Ishikawa (cell line): ENCODE measurements around the gene HMCN1.

Experiments used
- CEBPB ChIP-seq: IDR thresholded peaks from 2 replicates; pipeline ENCODE4 v1.6.1; 2012
- CREB1 ChIP-seq: IDR thresholded peaks from 2 replicates; pipeline ENCODE4 v1.6.1; 2012; ENCODE audit warnings: low read depth
- EGR1 ChIP-seq: IDR thresholded peaks from 2 replicates; pipeline ENCODE4 v1.6.1; 2012
- EP300 ChIP-seq: IDR thresholded peaks from 2 replicates; pipeline ENCODE4 v1.6.1; 2012; ENCODE audit warnings: borderline replicate concordance
- FOXM1 ChIP-seq: IDR thresholded peaks from 2 replicates; pipeline ENCODE4 v1.6.1; 2012; ENCODE audit warnings: low read depth, borderline replicate concordance
- MAX ChIP-seq: IDR thresholded peaks from 2 replicates; pipeline ENCODE4 v1.6.1; 2012
- NFIC ChIP-seq: IDR thresholded peaks from 2 replicates; pipeline ENCODE4 v1.6.1; 2012
- RAD21 ChIP-seq: IDR thresholded peaks from 2 replicates; pipeline ENCODE4 v1.6.1; 2012; ENCODE audit warnings: low read depth
- REST ChIP-seq: IDR thresholded peaks from 2 replicates; pipeline ENCODE4 v1.6.1; 2012; ENCODE audit warnings: low read depth, mild to moderate bottlenecking
- TAF1 ChIP-seq: IDR thresholded peaks from 2 replicates; pipeline ENCODE4 v1.6.1; 2012; ENCODE audit warnings: low read depth, mild to moderate bottlenecking
- TCF12 ChIP-seq: IDR thresholded peaks from 2 replicates; pipeline ENCODE4 v1.6.1; 2012; ENCODE audit warnings: low read depth
- TEAD4 ChIP-seq: IDR thresholded peaks from 2 replicates; pipeline ENCODE4 v1.6.1; 2012
- USF1 ChIP-seq: IDR thresholded peaks from 2 replicates; pipeline ENCODE4 v1.6.1; 2012
- YY1 ChIP-seq: IDR thresholded peaks from 2 replicates; pipeline ENCODE4 v1.6.1; 2012; ENCODE audit warnings: low read depth
- ZBTB7A ChIP-seq: IDR thresholded peaks from 2 replicates; pipeline ENCODE4 v1.6.1; 2012; ENCODE audit warnings: low read depth

The HMCN1 gene

GRCh38 chr1:185838111-185838510, 103.9 kb downstream of the HMCN1 start:
- TF ChIP-seq EGR1 (no peak), TCF12 (no peak), USF1 (no peak), EP300 (no peak), CEBPB (no peak), TAF1 (no peak), RAD21 (no peak), YY1 (no peak), TEAD4 (no peak), REST (no peak), CREB1 (no peak), MAX (no peak), ZBTB7A (no peak), NFIC (no peak), FOXM1 (no peak)

- no peak for TF ChIP-seq EP300
- TF ChIP-seq TCF12: no peak
- TF ChIP-seq NFIC: no peak
- no peak for TF ChIP-seq FOXM1
- no peak for TF ChIP-seq EGR1
- no peak for TF ChIP-seq CREB1
- TF ChIP-seq RAD21: no peak
- no peak for TF ChIP-seq TAF1
- TF ChIP-seq REST: no peak
- TF ChIP-seq TEAD4: no peak
- TF ChIP-seq ZBTB7A: no peak
- no peak for TF ChIP-seq USF1
- TF ChIP-seq YY1: no peak
- no peak for TF ChIP-seq CEBPB
- no peak for TF ChIP-seq MAX
These were observed 106.7 kb downstream of the HMCN1 start for GRCh38 chr1:185840880-185841279.

GRCh38 chr1:185843297-185843869, 109.2 kb downstream of the HMCN1 start:
- TF ChIP-seq NFIC (no peak), RAD21 (no peak), TCF12 (no peak), MAX (no peak), CREB1 (no peak), TEAD4 (no peak), EP300 (no peak), YY1 (no peak), FOXM1 (no peak), ZBTB7A (no peak), TAF1 (no peak), CEBPB (no peak), USF1 (no peak), EGR1 (no peak), REST (no peak)

GRCh38 chr1:185843986-185844385, 109.8 kb downstream of the HMCN1 start:
- TF ChIP-seq EP300 (no peak), TEAD4 (no peak), ZBTB7A (no peak), CREB1 (no peak), MAX (no peak), USF1 (no peak), CEBPB (no peak), NFIC (no peak), FOXM1 (no peak), REST (no peak), EGR1 (no peak), TAF1 (no peak), RAD21 (no peak), YY1 (no peak), TCF12 (no peak)
